ENCODE data around the gene PHF11. TPM values are rescaled to one million over a fixed set of nuclear protein-coding genes. Genes with fewer than 3 reads are reported as not detected.

Gene PHF11
- total and polyA plus RNA-seq, 3 donors from 2014 or later = 20.7 to 41.2 (median 21.4) TPM

DNA sequence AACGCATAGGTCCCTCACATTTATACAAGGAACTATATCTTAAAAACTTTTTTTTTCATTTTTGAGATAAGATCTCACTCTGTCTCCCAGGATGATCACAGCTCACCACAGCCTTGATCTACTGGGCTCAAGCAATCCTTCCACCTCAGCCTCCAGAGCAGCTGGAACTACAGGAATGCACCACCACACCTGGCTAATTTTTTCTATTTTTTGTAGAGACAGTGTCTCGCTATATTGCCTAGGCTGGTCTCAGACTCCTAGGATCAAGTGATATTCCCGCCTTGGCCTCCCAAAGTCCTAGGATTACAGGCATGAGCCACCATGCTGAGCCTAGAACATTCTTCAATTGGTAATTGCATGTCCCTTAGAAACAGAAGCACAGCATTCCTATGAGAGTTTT, 47.9 kb downstream of the PHF11 start:
- H3K9me3 ChIP-seq = no peaks in the 10 kb centered on the region
- no peaks in the 10 kb centered on the region for H3K4me1 ChIP-seq
- no peak for TF ChIP-seq POLR2A (IDR thresholded peaks at IDR 0.05)
- TF ChIP-seq, protein P1, sequence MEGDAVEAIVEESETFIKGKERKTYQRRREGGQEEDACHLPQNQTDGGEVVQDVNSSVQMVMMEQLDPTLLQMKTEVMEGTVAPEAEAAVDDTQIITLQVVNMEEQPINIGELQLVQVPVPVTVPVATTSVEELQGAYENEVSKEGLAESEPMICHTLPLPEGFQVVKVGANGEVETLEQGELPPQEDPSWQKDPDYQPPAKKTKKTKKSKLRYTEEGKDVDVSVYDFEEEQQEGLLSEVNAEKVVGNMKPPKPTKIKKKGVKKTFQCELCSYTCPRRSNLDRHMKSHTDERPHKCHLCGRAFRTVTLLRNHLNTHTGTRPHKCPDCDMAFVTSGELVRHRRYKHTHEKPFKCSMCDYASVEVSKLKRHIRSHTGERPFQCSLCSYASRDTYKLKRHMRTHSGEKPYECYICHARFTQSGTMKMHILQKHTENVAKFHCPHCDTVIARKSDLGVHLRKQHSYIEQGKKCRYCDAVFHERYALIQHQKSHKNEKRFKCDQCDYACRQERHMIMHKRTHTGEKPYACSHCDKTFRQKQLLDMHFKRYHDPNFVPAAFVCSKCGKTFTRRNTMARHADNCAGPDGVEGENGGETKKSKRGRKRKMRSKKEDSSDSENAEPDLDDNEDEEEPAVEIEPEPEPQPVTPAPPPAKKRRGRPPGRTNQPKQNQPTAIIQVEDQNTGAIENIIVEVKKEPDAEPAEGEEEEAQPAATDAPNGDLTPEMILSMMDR (IDR thresholded peaks at IDR 0.05) = no peak
- intact Hi-C loops (cut with DNase I; ENCODE audit: low total_unique reads) = no loop called here
- no peak overlapping the region for H3K27ac ChIP-seq
- no peak overlapping the region for H3K4me3 ChIP-seq
- WGBS, 2 donors = 95 to 100% methylated on average over 3 of the region's 3 CpGs
- H3K27me3 ChIP-seq = no peaks in the 10 kb centered on the region
- no peak for DNase-seq
- no peaks in the 10 kb centered on the region for H3K36me3 ChIP-seq (ENCODE audit: low read depth, missing control alignments)

DNA sequence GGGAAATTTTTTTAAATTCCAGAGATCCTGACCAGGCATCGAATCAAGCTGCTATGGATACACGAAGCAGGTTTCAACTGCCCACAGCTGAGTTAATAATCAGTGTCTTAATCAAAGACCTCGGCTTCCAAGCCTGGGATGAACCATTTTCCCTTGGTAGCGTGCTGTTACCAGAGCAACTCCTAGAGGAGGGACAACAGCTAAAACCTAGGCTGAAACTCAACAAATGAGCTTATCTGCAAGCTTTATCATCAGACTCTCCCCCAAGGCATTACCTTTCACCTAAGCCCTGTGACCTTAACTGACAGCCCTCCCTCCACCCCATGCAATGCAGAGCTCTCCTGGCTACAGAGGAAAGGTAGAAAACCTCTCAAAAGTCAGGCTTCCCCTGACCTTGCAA, 49.9 kb downstream of the PHF11 start:
- intact Hi-C loops (cut with DNase I; ENCODE audit: low total_unique reads) = no loop called here
- H3K4me1 ChIP-seq = no peaks in the 10 kb centered on the region
- no peaks in the 10 kb centered on the region for H3K36me3 ChIP-seq (ENCODE audit: low read depth, missing control alignments)
- no peaks in the 10 kb centered on the region for H3K27me3 ChIP-seq
- no peaks in the 10 kb centered on the region for H3K9me3 ChIP-seq
- no peak for TF ChIP-seq POLR2A (IDR thresholded peaks at IDR 0.05)
- TF ChIP-seq, protein P1 (IDR thresholded peaks at IDR 0.05) = no peak
- no peak overlapping the region for H3K4me3 ChIP-seq
- DNase-seq = no peak
- H3K27ac ChIP-seq = no peak overlapping the region
- WGBS, 2 donors = 86 to 88% methylated on average over 4 of the region's 4 CpGs

DNA sequence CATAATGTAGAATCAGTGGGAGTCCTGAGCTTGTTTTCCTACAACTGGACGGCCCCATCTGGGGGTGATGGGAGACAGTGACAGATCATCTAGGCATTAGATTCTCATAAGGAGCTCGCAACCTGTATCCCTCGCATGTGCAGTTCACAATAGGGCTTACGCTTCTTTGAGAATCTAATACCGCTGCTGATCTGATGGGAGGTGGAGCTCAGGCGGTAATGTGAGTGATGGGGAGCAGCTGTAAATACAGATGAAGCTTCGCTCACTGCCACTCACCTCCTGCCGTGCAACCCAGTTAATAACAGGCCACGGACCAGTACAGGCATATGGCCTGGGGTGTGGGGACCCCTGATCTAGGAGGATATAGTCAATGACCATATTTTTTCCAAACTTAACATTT, 50.8 kb downstream of the PHF11 start:
- no peak overlapping the region for H3K27ac ChIP-seq
- 97 to 99% methylated on average over 9 of the region's 9 CpGs for WGBS, 2 donors

DNA sequence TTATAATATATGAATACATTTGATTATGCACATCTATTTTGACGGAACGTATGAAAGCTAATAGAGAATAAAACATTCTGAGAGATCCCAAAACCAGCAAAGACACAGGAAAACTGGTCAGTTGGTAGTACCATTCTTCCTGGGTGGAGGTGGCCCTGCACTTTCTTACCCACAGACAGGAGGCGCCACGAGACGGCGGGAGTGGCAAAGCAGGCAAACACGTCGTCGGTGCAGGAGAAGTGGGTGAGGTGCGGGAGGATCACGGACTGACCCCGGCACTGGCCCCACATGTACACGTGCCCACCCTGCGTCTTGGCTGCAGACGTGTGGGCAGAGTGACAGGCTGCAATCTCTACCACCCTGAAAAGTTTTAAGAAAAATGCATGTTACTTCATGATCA, 53.5 kb downstream of the PHF11 start:
- intact Hi-C loops (cut with DNase I; ENCODE audit: low total_unique reads) = no loop called here
- TF ChIP-seq POLR2A (IDR thresholded peaks at IDR 0.05) = no peak
- TF ChIP-seq, protein P1 (IDR thresholded peaks at IDR 0.05) = no peak
- no peak overlapping the region for H3K4me3 ChIP-seq
- no peak for DNase-seq
- H3K36me3 ChIP-seq (ENCODE audit: low read depth, missing control alignments) = no peaks in the 10 kb centered on the region
- H3K9me3 ChIP-seq = no peaks in the 10 kb centered on the region
- H3K27ac ChIP-seq = no peak overlapping the region
- no peaks in the 10 kb centered on the region for H3K27me3 ChIP-seq
- no peaks in the 10 kb centered on the region for H3K4me1 ChIP-seq
- WGBS, 2 donors = 83 to 88% methylated on average over 10 to 15 of the region's 15 CpGs

More for the DNA sequence above, 50.8 kb downstream of the PHF11 start:
- no peaks in the 10 kb centered on the region for H3K36me3 ChIP-seq (ENCODE audit: low read depth, missing control alignments)
- no peak for TF ChIP-seq POLR2A (IDR thresholded peaks at IDR 0.05)
- TF ChIP-seq, protein P1 (IDR thresholded peaks at IDR 0.05) = no peak
- H3K4me3 ChIP-seq = no peak overlapping the region
- intact Hi-C loops (cut with DNase I; ENCODE audit: low total_unique reads) = no loop called here
- H3K9me3 ChIP-seq = no peaks in the 10 kb centered on the region
- no peaks in the 10 kb centered on the region for H3K27me3 ChIP-seq
- no peak for DNase-seq
- no peaks in the 10 kb centered on the region for H3K4me1 ChIP-seq

DNA sequence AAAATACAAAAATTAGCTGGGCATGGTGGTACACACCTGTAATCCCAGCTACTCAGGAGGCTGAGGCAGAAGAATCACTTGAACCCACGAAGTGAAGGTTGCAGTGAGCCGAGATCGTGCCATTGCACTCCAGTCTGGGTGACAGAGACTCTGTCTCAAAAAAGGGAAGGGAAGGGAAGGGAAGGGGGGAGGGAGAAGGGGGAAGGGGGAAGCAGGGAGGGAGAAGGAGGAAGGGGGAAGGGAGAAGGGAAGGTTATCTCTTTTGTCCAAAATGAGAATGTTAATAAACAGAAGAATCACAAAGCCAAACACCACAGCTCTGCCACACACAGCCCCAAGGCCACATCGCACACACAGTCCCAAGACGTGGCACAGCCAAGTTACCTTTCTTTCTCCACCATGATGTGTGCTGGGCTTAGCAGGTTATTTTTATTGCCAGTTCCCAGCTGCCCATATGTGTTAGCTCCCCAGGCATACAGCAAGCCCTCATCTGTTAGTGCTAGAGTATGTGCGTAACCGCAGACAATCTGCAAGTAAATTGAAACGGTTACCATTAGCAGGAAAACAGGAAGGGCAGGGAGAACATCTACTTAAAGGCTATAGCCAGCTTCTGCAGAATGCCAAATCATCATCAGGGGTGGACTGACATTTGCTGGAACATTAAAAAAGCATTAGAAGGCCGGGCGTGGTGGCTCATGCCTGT, 55.3 kb downstream of the PHF11 start:
- Histone ChIP-seq H3K36me3 (ENCODE audit: low read depth, missing control alignments) (no peaks in the 10 kb centered on the region), H3K27ac (no peak overlapping the region), H3K9me3 (no peaks in the 10 kb centered on the region), H3K4me3 (no peak overlapping the region), H3K4me1 (no peaks in the 10 kb centered on the region), H3K27me3 (no peaks in the 10 kb centered on the region)
- 86 to 93% methylated on average over 10 of the region's 10 CpGs for WGBS, 2 donors
- no peak for DNase-seq
- intact Hi-C loops (cut with DNase I; ENCODE audit: low total_unique reads) = no loop called here
- no peak for TF ChIP-seq POLR2A (IDR thresholded peaks at IDR 0.05)
- TF ChIP-seq, protein P1 (IDR thresholded peaks at IDR 0.05) = no peak

All from testis (tissue), 3 donors.